GM10847 (cell line): ENCODE data around the gene CPA4.

Experiments used
- POLR2A ChIP-seq: IDR thresholded peaks from 2 replicates; pipeline ENCODE4 v1.6.1; 2011; ENCODE audit not compliant: insufficient read length; ENCODE audit errors: extremely low read depth

CPA4 gene

GRCh38 chr7:130273933-130274255, 19.1 kb upstream of the CPA4 start:
- TF ChIP-seq POLR2A = no peak

- TF ChIP-seq POLR2A = no peak
Measured at GRCh38 chr7:130274296-130274695, 18.7 kb upstream of the CPA4 start.

GRCh38 chr7:130274983-130275591, 17.9 kb upstream of the CPA4 start:
- TF ChIP-seq POLR2A = no peak

- TF ChIP-seq POLR2A = no peak
Measured at GRCh38 chr7:130275826-130276297, 17.1 kb upstream of the CPA4 start.

GRCh38 chr7:130276796-130277762, 15.9 kb upstream of the CPA4 start:
- no peak for TF ChIP-seq POLR2A

GRCh38 chr7:130277763-130278643, 15.0 kb upstream of the CPA4 start:
- no peak for TF ChIP-seq POLR2A

GRCh38 chr7:130278860-130279259, 14.1 kb upstream of the CPA4 start:
- no peak for TF ChIP-seq POLR2A

- no peak for TF ChIP-seq POLR2A
Measured at GRCh38 chr7:130279286-130279685, 13.7 kb upstream of the CPA4 start.

GRCh38 chr7:130279906-130280305, 13.1 kb upstream of the CPA4 start:
- no peak for TF ChIP-seq POLR2A

GRCh38 chr7:130281260-130281659, 11.7 kb upstream of the CPA4 start:
- no peak for TF ChIP-seq POLR2A

- TF ChIP-seq POLR2A = no peak
Measured at GRCh38 chr7:130286881-130287280, 6.1 kb upstream of the CPA4 start.

- TF ChIP-seq POLR2A = no peak
Measured at GRCh38 chr7:130288168-130288567, 4.8 kb upstream of the CPA4 start.

GRCh38 chr7:130288829-130289228, 4.1 kb upstream of the CPA4 start:
- TF ChIP-seq POLR2A = no peak

GRCh38 chr7:130289478-130289877, 3.5 kb upstream of the CPA4 start:
- TF ChIP-seq POLR2A = no peak

GRCh38 chr7:130290745-130291144, 2.2 kb upstream of the CPA4 start:
- no peak for TF ChIP-seq POLR2A

GRCh38 chr7:130293521-130293920, 560 bp downstream of the CPA4 start:
- no peak for TF ChIP-seq POLR2A

GRCh38 chr7:130294314-130294713, 1.4 kb downstream of the CPA4 start:
- TF ChIP-seq POLR2A = no peak
